Heart right ventricle (tissue), 16 donors: ENCODE data around the gene EIF3A. TPM values are rescaled to one million over a fixed set of nuclear protein-coding genes. Genes with fewer than 3 reads are reported as not detected.

Experiments
- ATAC-seq, 8 donors: fragments of 200-7000 bp; cut with Tn5 transposase; one replicate each; pipeline ENCODE4 v1.9.1; 2020; ENCODE audit warnings: mild to moderate bottlenecking in 8 of 8, moderate library complexity in 8 of 8, moderate number of reproducible peaks in 1 of 8
- DNase-seq, 2 donors: peaks; one replicate each; pipeline ENCODE4 v3.0.0-alpha.2; 2020
- H3K27ac ChIP-seq, 10 donors: fragments of 200-600 bp; sonication (generic) in 2 of 10; one replicate each; pipeline versions ENCODE4 v1.5.0 to v1.8.0; 2020 to 2022; ENCODE audit warnings: mild to moderate bottlenecking in 3 of 10
- H3K27me3 ChIP-seq, 7 donors: fragments of 200-600 bp; one replicate each; pipeline ENCODE4 v1.8.0; 2021 to 2022; ENCODE audit warnings: mild to moderate bottlenecking in 2 of 7
- H3K36me3 ChIP-seq, 9 donors: fragments of 200-600 bp; sonication (generic) in 1 of 9; one replicate each; pipeline versions ENCODE4 v1.5.0 to v1.8.0; 2020 to 2022; ENCODE audit warnings: mild to moderate bottlenecking in 2 of 9
- H3K4me1 ChIP-seq, 9 donors: fragments of 200-600 bp; sonication (generic) in 1 of 9; one replicate each; pipeline versions ENCODE4 v1.5.0 to v1.8.0; 2020 to 2022; ENCODE audit warnings: mild to moderate bottlenecking in 4 of 9
- H3K4me3 ChIP-seq, 10 donors: fragments of 200-600 bp; sonication (generic) in 2 of 10; one replicate each; pipeline versions ENCODE4 v1.5.0 to v1.8.0; 2020 to 2022; ENCODE audit warnings: mild to moderate bottlenecking in 7 of 10, moderate library complexity in 2 of 10
- H3K9me3 ChIP-seq, 11 donors: fragments of 200-600 bp in 10 of 11; sonication (generic) in 2 of 11; one replicate each; pipeline versions ENCODE4 v1.5.0 to v1.8.0; 2013 to 2022; ENCODE audit warnings: mild to moderate bottlenecking in 2 of 11, control low read depth in 1 of 11, moderate library complexity in 1 of 11
- WGBS, 2 donors: extraction: QIAGEN DNeasy Blood & Tissue Kit; methylation state at CpG; one replicate each; pipeline ENCODE4 v1.1.7; 2013; ENCODE audit warnings: inconsistent platforms in 1 of 2; 5-methylcytosine and 5-hydroxymethylcytosine counted together
- intact Hi-C, 10 donors: fragments of 100-400 bp; cut with DNase I; formaldehyde crosslinking; loops; one replicate each; pipeline versions ENCODE4 v1.11.1 to v1.14.2; 2022
- polyA plus RNA-seq, 2 donors: library from polyadenylated mRNA; stranded (reverse); fragments of 200-250 nt; gene quantifications; one replicate each; pipeline ENCODE4 v1.2.3, GENCODE V29; 2013
- total RNA-seq, 10 donors: library from RNA; stranded (reverse); fragmentation: NEBNext Ultra II Directional in 3 of 10; extraction: Animal tissue kit (Norgen Biotek cat#: 25700) in 3 of 10; gene quantifications; one replicate each; pipeline versions ENCODE4 v1.2.1 to v1.2.4, GENCODE V29; 2021 to 2023
- TF ChIP-seq, protein P1 (sequence below), 9 donors: fragments of 200-600 bp; sonication (generic) in 2 of 9; IDR thresholded peaks; one replicate each; pipeline versions ENCODE4 v1.5.0 to v1.8.0; 2021 to 2022; ENCODE audit warnings: antibody characterized with exemption in 9 of 9, mild to moderate bottlenecking in 5 of 9, moderate library complexity in 1 of 9
- donor health status: Arrhythmogenic right ventricular cardiomyopathy.
- donor health status: ischemic (EF 13 %, LVEDD 7.1; RV severe dilation, severe dysfunction).
- donor health status: healthy with polysubstance abuse.
- donor health status: DM: no; HTN: yes; CAD: no.
- donor health status: DM: no; HTN: no; CAD: no.
- donor health status: ischemic (EF 25% LVEDD 6.9; RV normal size, moderate dysfunction).
- donor health status: ischemic (EF 25% LVEDD 5.7; RV mildly dilated, moderate dysfunction).
- donor health status: healthy.
- donor health status: DM: yes; HTN: yes; CAD: no.
- donor health status: Ischemic cardiomyopathy.
- donor health status: ischemic (EF 35%, LVEDD 5.7; RV mildly dilated, moderate dysfunction).
- donor health status: nonischemic (EF 11% LVEDD 7.7; RV severe dilation, severe dysfunction).
- donor health status: DM: yes; HTN: yes; CAD: no.
- donor health status: PGD.
- donor health status: ischemic (EF 29% LVEDD 5.4; RV normal size, mild dysfunction).
- donor health status: nonischemic (EF 23%, LVEDD 6.1; RV moderate dilation, normal function).

EIF3A gene
- total and polyA plus RNA-seq, 12 donors, result 46.9 to 139 (median 124) TPM

DNA sequence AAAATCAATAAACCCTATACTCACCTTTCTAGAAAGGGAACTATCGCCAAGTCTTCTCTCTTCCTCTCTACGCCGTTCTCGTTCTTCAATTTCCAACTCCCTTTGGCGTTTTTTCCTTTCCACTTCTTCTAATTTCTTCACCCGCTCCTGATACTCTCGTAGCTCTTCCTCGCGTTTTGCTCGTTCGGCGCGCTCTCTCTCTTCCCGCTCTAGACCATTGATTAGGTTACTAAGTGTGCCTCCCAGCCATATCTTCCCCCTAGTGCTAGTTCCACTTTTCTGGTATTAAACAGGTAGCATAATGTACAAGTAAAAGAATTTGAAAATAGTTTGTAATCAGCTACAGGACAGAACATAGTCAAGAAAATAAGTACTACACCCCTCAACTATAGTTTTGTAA lies 30.8 kb downstream of the EIF3A start:
- no peaks in the 10 kb centered on the region for H3K27me3 ChIP-seq
- 96 to 98% methylated on average over 14 of the region's 14 CpGs for WGBS, 2 donors
- H3K27ac ChIP-seq, result no peak overlapping the region
- H3K4me3 ChIP-seq, result no peak overlapping the region
- TF ChIP-seq, protein P1, sequence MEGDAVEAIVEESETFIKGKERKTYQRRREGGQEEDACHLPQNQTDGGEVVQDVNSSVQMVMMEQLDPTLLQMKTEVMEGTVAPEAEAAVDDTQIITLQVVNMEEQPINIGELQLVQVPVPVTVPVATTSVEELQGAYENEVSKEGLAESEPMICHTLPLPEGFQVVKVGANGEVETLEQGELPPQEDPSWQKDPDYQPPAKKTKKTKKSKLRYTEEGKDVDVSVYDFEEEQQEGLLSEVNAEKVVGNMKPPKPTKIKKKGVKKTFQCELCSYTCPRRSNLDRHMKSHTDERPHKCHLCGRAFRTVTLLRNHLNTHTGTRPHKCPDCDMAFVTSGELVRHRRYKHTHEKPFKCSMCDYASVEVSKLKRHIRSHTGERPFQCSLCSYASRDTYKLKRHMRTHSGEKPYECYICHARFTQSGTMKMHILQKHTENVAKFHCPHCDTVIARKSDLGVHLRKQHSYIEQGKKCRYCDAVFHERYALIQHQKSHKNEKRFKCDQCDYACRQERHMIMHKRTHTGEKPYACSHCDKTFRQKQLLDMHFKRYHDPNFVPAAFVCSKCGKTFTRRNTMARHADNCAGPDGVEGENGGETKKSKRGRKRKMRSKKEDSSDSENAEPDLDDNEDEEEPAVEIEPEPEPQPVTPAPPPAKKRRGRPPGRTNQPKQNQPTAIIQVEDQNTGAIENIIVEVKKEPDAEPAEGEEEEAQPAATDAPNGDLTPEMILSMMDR (IDR thresholded peaks at IDR 0.05), result no peak
- intact Hi-C loops, result no loop called here
- no peaks in the 10 kb centered on the region for H3K9me3 ChIP-seq
- H3K4me1 ChIP-seq, result no peaks in the 10 kb centered on the region
- ATAC-seq, result no peak
- H3K36me3 ChIP-seq, result peaks cover 0 to 100% (median 83%) of the 10 kb centered on the region in 9 donors
- no peak for DNase-seq

DNA sequence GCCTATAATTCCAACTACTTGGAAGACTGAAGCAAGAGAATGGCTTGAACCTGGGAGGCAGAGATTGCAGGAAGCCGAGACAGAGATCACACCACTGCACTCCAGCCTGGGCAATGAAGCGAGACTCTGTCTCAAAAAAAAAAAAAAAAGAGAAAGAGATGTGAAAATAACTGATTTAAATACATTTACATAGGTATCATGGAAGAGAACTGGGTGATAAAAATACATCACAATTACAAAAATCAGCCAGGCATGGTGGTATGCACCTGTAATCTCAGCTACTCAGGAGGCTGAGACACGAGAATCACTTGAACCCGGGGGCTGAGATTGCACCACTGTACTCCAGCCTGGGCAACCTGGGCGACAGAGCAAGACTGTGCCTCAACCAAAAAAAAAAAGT lies 31.3 kb downstream of the EIF3A start:
- 95 to 97% methylated on average over 5 of the region's 5 CpGs for WGBS, 2 donors
- peaks cover 0 to 100% (median 83%) of the 10 kb centered on the region in 9 donors for H3K36me3 ChIP-seq
- TF ChIP-seq, protein P1 (IDR thresholded peaks at IDR 0.05), result no peak

DNA sequence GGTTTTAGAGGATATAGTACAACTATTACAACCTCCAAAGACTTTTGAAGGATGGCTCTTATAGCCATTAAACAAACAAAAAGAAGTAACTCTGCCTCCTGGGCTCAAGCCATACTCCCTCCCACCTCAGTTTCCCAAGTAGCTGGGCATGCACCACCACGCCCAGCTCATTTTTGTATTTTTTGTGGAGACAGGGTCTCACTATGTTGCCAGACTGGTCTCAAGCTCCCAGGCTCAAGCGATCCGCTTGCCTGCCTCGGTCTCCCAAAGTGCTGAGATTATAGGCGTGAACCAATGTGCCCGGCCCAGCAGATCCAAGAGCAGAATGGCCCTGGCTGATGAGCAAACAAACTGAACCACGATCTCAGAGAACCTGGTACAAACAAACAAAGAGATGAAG lies 35.1 kb downstream of the EIF3A start:
- no peak overlapping the region for H3K27ac ChIP-seq
- 95% methylated on average over 7 of the region's 7 CpGs for WGBS, 2 donors
- DNase-seq, result no peak
- TF ChIP-seq, protein P1 (IDR thresholded peaks at IDR 0.05), result no peak
- peaks cover 0 to 100% (median 93%) of the 10 kb centered on the region in 9 donors for H3K36me3 ChIP-seq
- ATAC-seq, result no peak
- no peaks in the 10 kb centered on the region for H3K27me3 ChIP-seq
- H3K4me1 ChIP-seq, result no peaks in the 10 kb centered on the region
- intact Hi-C loops, result no loop called here
- no peaks in the 10 kb centered on the region for H3K9me3 ChIP-seq
- no peak overlapping the region for H3K4me3 ChIP-seq

More for the DNA sequence above, 31.3 kb downstream of the EIF3A start:
- H3K4me3 ChIP-seq, result no peak overlapping the region
- H3K9me3 ChIP-seq, result no peaks in the 10 kb centered on the region
- DNase-seq (no peak), ATAC-seq (no peak)
- no peaks in the 10 kb centered on the region for H3K27me3 ChIP-seq
- intact Hi-C loops, result no loop called here
- no peaks in the 10 kb centered on the region for H3K4me1 ChIP-seq
- H3K27ac ChIP-seq, result no peak overlapping the region

DNA sequence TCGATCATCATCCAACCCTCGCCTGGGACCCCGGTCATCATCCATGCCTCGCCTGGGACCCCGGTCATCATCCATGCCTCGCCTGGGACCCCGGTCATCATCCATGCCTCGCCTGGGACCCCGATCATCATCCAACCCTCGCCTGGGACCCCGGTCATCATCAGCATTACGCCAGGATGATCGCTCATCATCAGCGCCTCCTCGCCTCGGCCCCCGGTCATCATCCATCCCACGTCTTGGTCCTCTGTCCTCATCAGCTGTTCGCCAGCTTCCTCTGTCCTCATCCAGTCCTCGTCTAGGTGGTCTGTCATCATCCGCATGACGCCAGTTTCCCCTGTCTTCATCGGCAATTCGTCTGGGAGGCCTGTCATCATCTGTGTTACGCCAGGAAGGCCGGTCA lies 38.4 kb downstream of the EIF3A start:
- no peaks in the 10 kb centered on the region for H3K4me1 ChIP-seq
- H3K36me3 ChIP-seq, result peaks cover 0 to 100% (median 87%) of the 10 kb centered on the region in 9 donors
- intact Hi-C loops, result no loop called here
- no peak overlapping the region for H3K27ac ChIP-seq
- ATAC-seq (peak in 2 of 8 donors; percentile 10 to 19), DNase-seq (no peak)
- no peaks in the 10 kb centered on the region for H3K27me3 ChIP-seq
- no peak overlapping the region for H3K4me3 ChIP-seq
- TF ChIP-seq, protein P1 (IDR thresholded peaks at IDR 0.05), result no peak
- WGBS, 2 donors, result 93 to 94% methylated on average over 26 of the region's 26 CpGs
- H3K9me3 ChIP-seq, result no peaks in the 10 kb centered on the region
